HG03108 (cell line): ENCODE data around the gene BRD9.
"Not testable (repeated sequence)": the region's sequence is repeated elsewhere in the genome, so short reads cannot be mapped to it uniquely, and the experiment has no call there.

Experiments used
- ATAC-seq: cut with Tn5 transposase; IDR thresholded peaks from one replicate; pipeline ENCODE4 v1.9.1; 2021; ENCODE audit warnings: moderate library complexity; ENCODE audit not compliant: unreplicated experiment

BRD9 gene

DNA sequence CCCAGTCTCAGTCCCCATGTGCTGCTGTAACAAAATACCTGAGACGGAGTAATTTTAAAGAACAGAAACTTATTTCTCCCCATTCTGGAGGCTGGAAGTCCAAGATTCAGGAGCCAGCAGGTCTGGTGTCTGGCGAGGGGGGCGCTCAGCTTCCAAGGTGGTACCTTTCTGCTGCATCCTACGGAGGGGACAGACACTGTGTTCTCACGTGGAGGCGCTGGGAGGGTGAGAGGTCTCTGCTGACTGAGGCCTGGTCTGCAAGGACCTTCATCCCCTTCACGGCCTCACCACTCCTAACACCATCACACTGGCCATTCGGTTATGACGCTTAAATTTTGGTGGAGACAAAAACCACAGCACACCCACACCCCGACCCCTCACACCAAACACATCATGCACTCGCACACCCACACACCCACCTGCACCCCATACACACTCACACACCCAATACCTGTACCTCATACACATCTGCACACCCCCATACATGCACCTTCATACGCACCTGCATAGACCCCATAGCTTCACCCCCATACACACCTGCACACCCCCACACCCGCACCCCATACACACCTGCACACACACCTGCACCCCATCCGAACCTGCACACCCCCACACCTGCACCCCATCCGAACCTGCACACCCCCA, 32.0 kb downstream of the BRD9 start:
- no peak for ATAC-seq

- ATAC-seq, result no peak
Measured at GRCh38 chr5:859798-860296, 32.8 kb downstream of the BRD9 start.

DNA sequence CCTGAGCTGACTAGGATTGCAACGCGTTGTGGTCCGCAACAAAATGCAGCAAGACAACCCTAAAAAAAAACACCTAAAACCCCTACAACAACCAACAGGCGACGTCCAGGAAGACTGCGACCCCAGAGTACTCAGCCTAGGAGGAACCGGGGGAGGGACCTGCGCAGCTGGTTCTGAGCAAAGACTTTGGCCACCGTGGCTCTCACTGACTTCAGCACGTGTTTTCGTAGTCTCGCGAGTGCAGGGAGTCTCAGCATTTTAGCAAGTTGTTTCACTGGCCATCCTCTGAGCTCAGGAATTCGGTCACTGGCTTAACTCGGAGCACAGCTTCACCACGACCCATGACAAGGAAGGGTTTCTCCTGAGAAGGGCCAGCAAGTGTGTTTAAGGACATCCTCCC, 33.2 kb downstream of the BRD9 start:
- no peak for ATAC-seq

DNA sequence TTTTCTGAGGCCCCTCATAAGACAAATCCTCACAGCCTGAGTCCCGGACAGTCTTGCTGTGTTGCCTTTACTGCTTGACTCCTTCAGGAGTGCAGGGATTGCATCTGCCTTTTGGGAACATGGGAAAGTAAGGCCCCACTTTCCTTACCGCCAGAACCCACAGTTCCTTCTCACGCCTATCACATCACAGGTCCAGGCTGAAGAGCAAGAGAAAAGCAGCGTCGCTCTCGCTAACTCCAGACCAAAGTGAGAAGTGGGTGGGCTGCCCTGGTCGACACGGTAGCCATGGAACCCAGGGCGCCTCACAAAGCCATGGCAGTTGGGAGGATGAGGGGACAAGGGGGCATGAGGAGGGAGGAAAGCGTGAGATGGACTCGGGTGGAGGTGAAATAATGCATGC, 33.9 kb downstream of the BRD9 start:
- ATAC-seq, result no peak

GRCh38 chr5:856531-857425, 35.8 kb downstream of the BRD9 start:
- no peak for ATAC-seq

DNA sequence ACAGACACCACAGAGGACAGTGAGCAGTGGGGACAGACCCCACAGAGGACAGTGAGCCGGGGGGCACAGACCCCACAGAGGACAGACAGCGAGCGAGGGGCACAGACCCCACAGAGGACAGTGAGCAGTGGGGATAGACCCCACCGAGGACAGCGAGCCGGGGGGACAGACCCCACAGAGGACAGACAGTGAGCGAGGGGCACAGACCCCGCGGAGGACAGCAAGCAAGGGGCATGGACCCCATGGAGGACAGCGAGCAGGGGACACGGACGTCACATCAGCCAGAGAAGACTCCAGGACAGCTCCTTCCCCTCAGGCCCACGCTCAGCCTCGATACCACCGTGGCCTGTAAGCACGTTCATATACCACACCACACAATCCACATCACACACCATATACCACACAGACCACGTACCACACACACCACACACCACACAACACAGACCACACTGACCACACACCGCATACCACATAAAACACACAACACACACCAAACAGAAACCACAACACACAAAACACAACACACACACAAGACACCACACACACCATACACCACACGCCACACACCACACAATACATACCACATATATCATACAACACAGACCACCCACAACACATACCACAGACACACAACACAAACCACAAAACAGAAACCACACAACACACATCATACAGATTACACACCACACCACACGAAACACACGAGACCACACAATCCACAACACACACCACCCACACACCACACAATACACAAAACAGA, 36.6 kb downstream of the BRD9 start:
- ATAC-seq, result no peak

DNA sequence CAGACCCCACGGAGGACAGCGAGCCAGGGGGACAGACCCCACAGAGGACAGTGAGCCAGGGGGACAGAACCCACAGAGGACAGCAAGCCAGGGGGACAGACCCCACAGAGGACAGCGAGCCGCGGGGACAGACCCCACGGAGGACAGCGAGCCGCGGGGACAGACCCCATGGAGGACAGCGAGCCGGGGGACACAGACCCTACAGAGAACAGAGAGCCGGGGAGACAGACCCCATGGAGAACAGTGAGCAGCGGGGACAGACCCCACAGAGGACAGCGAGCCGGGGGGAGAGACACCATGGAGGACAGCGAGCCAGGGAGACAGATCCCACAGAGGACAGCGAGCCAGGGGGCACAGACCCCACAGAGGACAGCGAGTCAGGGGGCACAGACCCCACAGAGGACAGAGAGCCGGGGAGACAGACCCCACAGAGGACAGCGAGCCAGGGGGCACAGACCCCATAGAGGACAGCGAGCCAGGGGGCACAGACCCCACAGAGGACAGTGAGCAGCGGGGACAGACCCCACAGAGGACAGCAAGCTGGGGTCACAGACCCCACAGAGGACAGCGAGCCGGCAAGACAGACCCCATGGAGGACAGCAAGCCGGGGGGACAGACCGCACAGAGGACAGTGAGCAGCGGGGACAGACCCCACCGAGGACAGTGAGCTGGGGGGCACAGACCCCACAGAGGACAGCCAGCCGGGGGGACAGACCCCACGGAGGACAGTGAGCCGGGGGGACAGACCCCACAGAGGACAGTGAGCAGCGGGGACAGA, 37.4 kb downstream of the BRD9 start:
- ATAC-seq, result no peak

DNA sequence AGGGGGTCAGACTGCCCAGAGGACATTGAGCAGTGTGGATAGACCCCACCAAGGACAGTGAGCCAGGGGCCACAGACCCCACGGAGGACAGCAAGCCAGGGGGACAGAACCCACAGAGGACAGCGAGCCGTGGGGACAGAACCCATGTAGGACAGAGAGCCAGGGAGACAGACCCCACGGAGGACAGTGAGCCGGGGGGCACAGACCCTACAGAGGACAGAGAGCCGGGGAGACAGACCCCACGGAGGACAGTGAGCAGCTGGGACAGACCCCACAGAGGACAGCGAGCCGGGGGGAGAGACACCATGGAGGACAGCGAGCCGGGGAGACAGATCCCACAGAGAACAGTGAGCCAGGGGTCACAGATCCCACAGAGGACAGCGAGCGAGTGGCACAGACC, 38.4 kb downstream of the BRD9 start:
- ATAC-seq, result no peak

GRCh38 chr5:853416-854090, 39.0 kb downstream of the BRD9 start:
- not testable (repeated sequence) for ATAC-seq

DNA sequence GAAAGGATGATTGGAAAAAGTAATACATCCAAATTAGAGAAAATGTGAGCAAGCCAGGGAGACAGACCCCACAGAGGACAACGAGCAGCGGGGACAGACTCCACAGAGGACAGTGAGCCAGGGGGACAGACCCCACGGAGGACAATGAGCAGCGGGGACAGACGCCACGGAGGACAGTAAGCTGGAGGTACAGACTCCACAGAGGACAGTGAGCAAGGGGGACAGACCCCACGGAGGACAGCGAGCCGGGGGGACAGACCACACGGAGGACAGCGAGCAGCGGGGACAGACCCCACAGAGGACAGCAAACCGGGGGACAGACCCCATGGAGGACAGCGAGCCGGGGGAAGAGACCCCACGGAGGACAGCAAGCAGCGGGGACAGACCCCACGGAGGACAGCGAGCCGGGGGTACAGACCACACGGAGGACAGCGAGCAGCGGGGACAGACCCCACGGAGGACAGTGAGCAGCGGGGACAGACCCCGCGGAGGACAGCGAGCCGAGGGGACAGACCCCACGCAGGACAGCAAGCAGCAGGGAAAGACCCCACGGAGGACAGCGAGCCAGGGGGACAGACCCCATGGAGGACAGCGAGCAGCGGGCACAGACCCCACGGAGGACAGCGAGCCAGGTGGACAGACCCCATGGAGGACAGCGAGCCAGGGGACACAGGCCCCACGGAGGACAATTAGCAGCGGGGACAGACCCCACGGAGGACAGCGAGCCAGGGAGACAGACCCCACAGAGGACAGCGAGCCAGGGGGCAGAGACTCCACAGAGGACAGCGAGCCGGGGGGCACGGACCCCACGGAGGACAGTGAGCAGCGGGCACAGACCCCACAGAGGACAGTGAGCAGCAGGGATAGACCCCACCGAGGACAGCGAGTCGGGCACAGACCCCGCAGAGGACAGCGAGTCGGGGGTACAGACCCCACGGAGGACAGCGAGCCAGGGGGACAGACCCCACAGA, 39.9 kb downstream of the BRD9 start:
- ATAC-seq, result no peak

DNA sequence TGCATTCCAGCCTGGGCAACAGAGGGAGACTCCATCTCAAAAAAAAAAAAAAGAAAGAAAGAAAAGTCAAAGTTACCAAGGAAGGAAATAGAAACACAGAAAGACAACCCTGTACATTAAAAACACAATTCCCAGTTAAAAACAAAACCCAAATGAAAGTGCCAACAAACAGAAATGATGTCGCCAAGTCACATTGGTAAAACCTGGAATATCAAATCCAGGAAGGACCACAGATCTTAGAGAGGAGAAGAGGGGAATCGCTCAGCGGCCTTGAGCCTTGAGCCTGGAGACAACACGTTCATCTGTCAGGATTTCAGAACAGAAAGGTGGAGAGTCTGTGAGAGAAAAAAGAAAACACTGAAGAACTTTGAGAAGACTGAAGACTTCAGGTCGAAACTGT, 40.6 kb downstream of the BRD9 start:
- no peak for ATAC-seq

DNA sequence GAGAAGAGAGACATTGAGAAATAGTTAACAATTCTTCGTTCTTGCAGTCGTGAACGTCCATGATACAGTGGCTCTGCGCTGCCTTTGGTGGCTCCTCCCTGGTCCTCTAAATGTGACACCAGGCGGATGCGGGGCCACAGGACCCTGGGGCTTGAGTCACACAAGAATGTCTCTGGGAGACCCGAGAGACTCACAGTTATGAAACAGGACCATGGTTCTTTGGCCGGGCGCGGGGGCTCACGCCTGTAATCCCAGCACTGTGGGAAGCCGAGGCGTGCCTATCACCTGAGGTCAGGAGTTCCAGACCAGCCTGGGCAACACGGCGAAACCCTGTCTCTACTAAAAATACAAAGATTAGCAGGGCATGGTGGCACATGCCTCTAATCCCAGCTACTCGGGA, 41.0 kb downstream of the BRD9 start:
- ATAC-seq, result no peak

GRCh38 chr5:851076-851475, 41.5 kb downstream of the BRD9 start:
- ATAC-seq, result no peak

GRCh38 chr5:850511-851006, 42.0 kb downstream of the BRD9 start, which contains the start of gene ZDHHC11:
Gene ZDHHC11, minus strand, starts transcription at chr5:850986. Its CDS starts 384 bp downstream, at chr5:850602.
- ATAC-seq, result no peak

GRCh38 chr5:849651-850301, 42.8 kb downstream of the BRD9 start:
- no peak for ATAC-seq

GRCh38 chr5:848671-849111, 43.9 kb downstream of the BRD9 start:
- ATAC-seq, result no peak

DNA sequence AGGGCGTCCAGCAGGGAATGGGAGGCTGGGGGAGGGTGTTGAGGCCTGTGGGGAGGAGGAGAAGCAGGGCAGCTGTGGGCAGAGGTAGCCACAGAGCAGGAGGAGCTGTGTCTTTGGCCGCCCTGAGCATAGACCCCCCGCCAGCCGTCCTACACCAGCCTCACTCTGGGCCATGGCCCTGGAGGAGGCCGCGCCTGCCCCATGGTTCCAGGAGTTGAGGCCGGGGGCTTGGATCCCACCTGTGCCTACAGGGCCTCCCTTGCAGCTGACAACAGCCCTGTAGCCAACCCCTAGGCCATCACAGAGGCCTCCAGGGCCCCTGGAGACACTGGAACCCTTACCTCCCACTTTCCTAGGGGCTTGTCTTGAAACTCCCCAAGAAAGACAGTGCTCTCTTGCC, 44.9 kb downstream of the BRD9 start:
- ATAC-seq, result not testable (repeated sequence)

- not testable (repeated sequence) for ATAC-seq
Measured at GRCh38 chr5:847212-847611, 45.4 kb downstream of the BRD9 start.
